ENCODE measurements around the gene LOC128125822.

Gene LOC128125822

DNA sequence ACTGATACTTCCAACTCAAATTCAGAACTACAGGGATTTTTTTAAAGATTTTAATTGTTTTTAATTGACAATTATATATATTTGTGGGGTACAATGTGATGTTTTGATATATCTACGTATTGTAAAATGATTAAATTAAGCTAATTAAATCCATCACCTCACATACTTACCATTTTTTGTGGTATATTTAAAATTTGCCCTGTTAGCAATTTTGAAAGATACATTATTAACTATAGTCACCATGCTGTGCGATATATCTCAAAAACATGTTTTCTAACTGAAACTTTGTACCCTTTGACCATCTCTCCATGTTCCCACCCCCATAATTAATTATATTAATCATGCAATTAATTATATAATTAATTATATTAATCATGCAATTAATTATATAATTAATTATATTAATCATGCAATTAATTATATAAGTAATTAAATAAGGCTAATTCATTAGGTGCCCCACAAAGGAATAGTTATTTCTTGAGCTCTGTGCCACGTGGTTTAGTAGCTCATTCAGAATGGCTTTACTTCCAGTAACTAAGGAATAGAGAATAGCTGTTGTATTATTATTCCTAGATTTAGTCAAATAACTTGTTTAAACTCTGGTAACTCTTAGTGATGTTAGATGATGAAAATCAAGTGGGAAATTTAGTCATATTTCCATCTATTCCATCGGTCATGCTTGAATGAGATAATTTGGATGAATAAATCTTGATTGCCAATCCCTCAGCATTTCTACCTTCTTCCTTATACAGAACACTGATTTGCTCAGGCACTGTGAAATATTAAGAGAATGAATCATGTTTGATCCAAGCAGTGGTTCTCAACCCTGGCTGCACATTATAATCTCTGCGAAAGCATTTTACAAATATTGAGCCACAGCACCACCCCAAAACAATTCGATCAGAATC is 25.1 kb downstream of the LOC128125822 start:
- no peaks in the 10 kb centered on the region for H3K9me3 ChIP-seq (ENCODE audit: low read length)
- CTCF ChIA-PET: interaction anchor here (2.1 kb wide), 1 partner anchor 245 kb away, joined by 23 read pairs; no protein-coding TSS in a partner anchor
- POLR2A ChIA-PET (ENCODE audit: unreplicated experiment): no interaction called here
- peaks cover 6% of the 10 kb centered on the region; the same call in 1 of the 2 replicates for H3K4me1 ChIP-seq (ENCODE audit: insufficient read depth, low read length)
- intact Hi-C loops (cut with micrococcal nuclease): loop anchor here (1.0 to 2.0 kb wide), 3 partner anchors 167 to 245 kb away; no protein-coding TSS in a partner anchor
- H3K36me3 ChIP-seq (ENCODE audit: low read depth, low read length): no peaks in the 10 kb centered on the region
- H2AFZ ChIP-seq (ENCODE audit: low read length): peak overlapping the region; percentile 100
- H3K79me2 ChIP-seq (ENCODE audit: low read length): no peaks in the 10 kb centered on the region
- no peaks in the 10 kb centered on the region for H3K9me2 ChIP-seq (replicated peaks; ENCODE audit: low read length)
- H3K4me3 ChIP-seq (ENCODE audit: low read length): peak overlapping the region; percentile 87
- DNase-seq: peak; percentile 8
- peak overlapping the region; percentile 94 for H3K4me2 ChIP-seq (ENCODE audit: low read length)
- H3K27ac ChIP-seq (ENCODE audit: low read length): no peak overlapping the region
- H3K9ac ChIP-seq (ENCODE audit: low read length): no peak overlapping the region
- peak; percentile 56 for ATAC-seq
- no peaks in the 10 kb centered on the region for H4K20me1 ChIP-seq (ENCODE audit: low read length)
- no peak for TF ChIP-seq EZH2phosphoT487 (IDR thresholded peaks at IDR 0.05; ENCODE audit: borderline replicate concordance, low read length)
- TF ChIP-seq, protein P1, sequence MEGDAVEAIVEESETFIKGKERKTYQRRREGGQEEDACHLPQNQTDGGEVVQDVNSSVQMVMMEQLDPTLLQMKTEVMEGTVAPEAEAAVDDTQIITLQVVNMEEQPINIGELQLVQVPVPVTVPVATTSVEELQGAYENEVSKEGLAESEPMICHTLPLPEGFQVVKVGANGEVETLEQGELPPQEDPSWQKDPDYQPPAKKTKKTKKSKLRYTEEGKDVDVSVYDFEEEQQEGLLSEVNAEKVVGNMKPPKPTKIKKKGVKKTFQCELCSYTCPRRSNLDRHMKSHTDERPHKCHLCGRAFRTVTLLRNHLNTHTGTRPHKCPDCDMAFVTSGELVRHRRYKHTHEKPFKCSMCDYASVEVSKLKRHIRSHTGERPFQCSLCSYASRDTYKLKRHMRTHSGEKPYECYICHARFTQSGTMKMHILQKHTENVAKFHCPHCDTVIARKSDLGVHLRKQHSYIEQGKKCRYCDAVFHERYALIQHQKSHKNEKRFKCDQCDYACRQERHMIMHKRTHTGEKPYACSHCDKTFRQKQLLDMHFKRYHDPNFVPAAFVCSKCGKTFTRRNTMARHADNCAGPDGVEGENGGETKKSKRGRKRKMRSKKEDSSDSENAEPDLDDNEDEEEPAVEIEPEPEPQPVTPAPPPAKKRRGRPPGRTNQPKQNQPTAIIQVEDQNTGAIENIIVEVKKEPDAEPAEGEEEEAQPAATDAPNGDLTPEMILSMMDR (conservative IDR thresholded peaks at IDR 0.05; ENCODE audit: low read depth, low read length): no peak
- no peak for TF ChIP-seq EZH2 (IDR thresholded peaks at IDR 0.05; ENCODE audit: low read length, unreplicated experiment)
- no peaks in the 10 kb centered on the region for H3K27me3 ChIP-seq (ENCODE audit: low read length)
- H3F3A ChIP-seq (ENCODE audit: low read length, unreplicated experiment): no peaks in the 10 kb centered on the region
- BruUV-seq (replicated peaks): no TSS peak

DNA sequence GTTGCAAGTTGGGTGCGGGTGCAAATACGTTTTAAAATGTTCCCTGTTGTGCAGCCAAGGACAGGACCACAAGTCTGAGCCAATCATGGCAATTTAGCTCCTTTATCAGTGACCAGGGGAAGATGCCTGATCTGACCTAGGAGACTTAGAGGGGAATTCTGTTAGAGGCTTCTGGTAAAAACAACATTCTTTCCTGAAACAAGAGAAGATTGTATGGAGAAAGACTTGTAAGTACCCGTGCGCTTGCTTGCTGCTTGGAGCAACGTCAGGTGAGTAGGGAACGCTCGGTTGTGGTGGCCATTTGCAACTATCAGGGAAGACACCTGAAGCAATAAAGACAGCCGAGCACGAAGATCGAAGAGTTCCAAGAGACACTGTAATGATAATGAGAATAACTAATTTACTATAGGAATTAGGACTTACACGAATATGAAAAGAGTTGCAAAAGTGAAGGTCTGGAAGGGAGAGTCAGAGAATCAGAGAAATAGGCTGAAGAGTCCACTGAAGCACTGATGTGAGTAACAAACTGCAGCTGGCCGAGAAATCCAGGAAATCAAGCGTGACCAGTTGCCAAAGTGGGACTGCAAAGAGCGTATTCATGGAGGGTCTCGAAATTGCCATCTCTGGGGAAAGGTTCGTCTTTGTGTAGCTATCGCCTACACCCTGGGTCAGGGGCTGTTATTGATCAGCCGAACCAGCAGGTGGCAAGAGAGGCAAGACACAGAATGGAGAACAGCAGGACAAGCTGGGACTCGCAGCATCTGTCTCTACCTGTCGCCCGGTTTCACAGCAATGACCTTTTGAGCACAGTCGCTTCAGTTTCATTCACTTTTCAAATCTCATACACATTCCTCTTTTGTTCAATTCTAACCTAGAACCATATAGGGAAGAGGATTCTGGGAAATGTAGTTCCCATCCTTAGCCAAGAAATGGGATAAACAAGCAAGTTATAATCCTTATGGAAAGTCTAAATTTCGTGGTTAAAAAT is 26.1 kb downstream of the LOC128125822 start:
- no peaks in the 10 kb centered on the region for H3K27me3 ChIP-seq (ENCODE audit: low read length)
- peak overlapping the region; percentile 100 for H2AFZ ChIP-seq (ENCODE audit: low read length)
- intact Hi-C loops (cut with micrococcal nuclease): loop anchor here (1.0 to 2.0 kb wide), 3 partner anchors 166 to 246 kb away; no protein-coding TSS in a partner anchor
- peak overlapping the region; percentile 42; the same call in 1 of the 2 replicates for H3K9ac ChIP-seq (ENCODE audit: low read length)
- H3K79me2 ChIP-seq (ENCODE audit: low read length): no peaks in the 10 kb centered on the region
- ChIA-PET POLR2A (ENCODE audit: unreplicated experiment) (no interaction called here), CTCF (interaction anchor here (0.5 to 2.1 kb wide), 4 partner anchors 166 to 251 kb away, joined by 3 to 23 read pairs (median 12); no protein-coding TSS in a partner anchor)
- ATAC-seq (peak; percentile 95), DNase-seq (peak; percentile 65)
- no peak overlapping the region for H3K27ac ChIP-seq (ENCODE audit: low read length)
- peaks cover 6% of the 10 kb centered on the region; the same call in 1 of the 2 replicates for H3K4me1 ChIP-seq (ENCODE audit: insufficient read depth, low read length)
- H3K9me3 ChIP-seq (ENCODE audit: low read length): no peaks in the 10 kb centered on the region
- no TSS peak for BruUV-seq (replicated peaks)
- H3F3A ChIP-seq (ENCODE audit: low read length, unreplicated experiment): no peaks in the 10 kb centered on the region
- H3K4me3 ChIP-seq (ENCODE audit: low read length): peak overlapping the region; percentile 87
- H4K20me1 ChIP-seq (ENCODE audit: low read length): no peaks in the 10 kb centered on the region
- no peaks in the 10 kb centered on the region for H3K36me3 ChIP-seq (ENCODE audit: low read depth, low read length)
- no peaks in the 10 kb centered on the region for H3K9me2 ChIP-seq (replicated peaks; ENCODE audit: low read length)
- TF ChIP-seq, protein P1 (conservative IDR thresholded peaks at IDR 0.05; ENCODE audit: low read depth, low read length): peak; percentile 80
- TF ChIP-seq EZH2 (IDR thresholded peaks at IDR 0.05; ENCODE audit: low read length, unreplicated experiment) (no peak), EZH2phosphoT487 (IDR thresholded peaks at IDR 0.05; ENCODE audit: borderline replicate concordance, low read length) (no peak)
- H3K4me2 ChIP-seq (ENCODE audit: low read length): peak overlapping the region; percentile 94

Data from PC-3 (cell line).